Muscle of arm (tissue), 14 donors: ENCODE data around the gene ZNF350. TPM values are rescaled to one million over a fixed set of nuclear protein-coding genes. Genes with fewer than 3 reads are reported as not detected.
"Not testable (repeated sequence)": the region's sequence is repeated elsewhere in the genome, so short reads cannot be mapped to it uniquely, and the experiment has no call there.

ENCODE experiments used
- DNase-seq: peaks from one replicate; pipeline ENCODE4 v3.0.0-alpha.2; 2013
- long read RNA-seq, 11 donors: transcript quantifications; one replicate each; lab custom pipeline, GENCODE V29; 2026
- polyA plus RNA-seq, 12 donors: library from polyadenylated mRNA; unstranded; fragments of 120-200 nt; gene quantifications; one replicate each; pipeline ENCODE4 v1.2.1, GENCODE V29; 2013; ENCODE audit not compliant: insufficient read length in 12 of 12

ZNF350 gene
- polyA plus RNA-seq, result 10 to 100 TPM in 2 of 12 donors, 1 to 10 TPM in 9, not detected in 1; 4.5 to 12.6 (median 8.1) TPM
- long read RNA-seq, donor 1, transcript ZNF350-201 (5 exons, 2,338 nt), result major isoform, 5 of 5 reads
- long read RNA-seq, donor 1, partial matches to known transcripts, result 0 of 5 reads
- long read RNA-seq, donor 1, other reads (novel, unspliced or antisense), result 0 of 5 reads
- long read RNA-seq, donor 2, partial matches to known transcripts, result 0 of 1 reads
- long read RNA-seq, donor 2, other reads (novel, unspliced or antisense), result 0 of 1 reads
- long read RNA-seq, donor 3, partial matches to known transcripts, result 0 of 2 reads
- long read RNA-seq, donor 3, other reads (novel, unspliced or antisense), result 0 of 2 reads
- long read RNA-seq, donor 4, partial matches to known transcripts, result 0 of 1 reads
- long read RNA-seq, donor 4, other reads (novel, unspliced or antisense), result 0 of 1 reads
- long read RNA-seq, donor 5, partial matches to known transcripts, result 0 of 1 reads
- long read RNA-seq, donor 5, other reads (novel, unspliced or antisense), result 0 of 1 reads
- long read RNA-seq, donor 6, result 0 reads
- long read RNA-seq, donor 7, partial matches to known transcripts, result 0 of 1 reads
- long read RNA-seq, donor 7, other reads (novel, unspliced or antisense), result 0 of 1 reads
- long read RNA-seq, donor 8, partial matches to known transcripts, result 0 of 1 reads
- long read RNA-seq, donor 8, other reads (novel, unspliced or antisense), result 0 of 1 reads
- long read RNA-seq, donor 9, result 0 reads
- long read RNA-seq, donor 10, result 0 reads
- long read RNA-seq, donor 11, partial matches to known transcripts, result 0 of 1 reads
- long read RNA-seq, donor 11, other reads (novel, unspliced or antisense), result 0 of 1 reads

- DNase-seq, result peak; percentile 95
These were observed at the start of gene ZNF350 for GRCh38 chr19:51986309-51987291. Gene ZNF350, minus strand, starts transcription at chr19:51986840. Its CDS starts 12,480 bp downstream, at chr19:51974360.

GRCh38 chr19:52034051-52034728, 47.5 kb upstream of the ZNF350 start:
- no peak for DNase-seq

- no peak for DNase-seq
These were observed 42.1 kb upstream of the ZNF350 start for GRCh38 chr19:52028780-52029123.

GRCh38 chr19:52028027-52028779, 41.6 kb upstream of the ZNF350 start, which contains the start of gene ZNF614:
Gene ZNF614, minus strand, starts transcription at chr19:52028379. Its CDS starts 2,634 bp downstream, at chr19:52025745.
- DNase-seq, result peak; percentile 93

DNA sequence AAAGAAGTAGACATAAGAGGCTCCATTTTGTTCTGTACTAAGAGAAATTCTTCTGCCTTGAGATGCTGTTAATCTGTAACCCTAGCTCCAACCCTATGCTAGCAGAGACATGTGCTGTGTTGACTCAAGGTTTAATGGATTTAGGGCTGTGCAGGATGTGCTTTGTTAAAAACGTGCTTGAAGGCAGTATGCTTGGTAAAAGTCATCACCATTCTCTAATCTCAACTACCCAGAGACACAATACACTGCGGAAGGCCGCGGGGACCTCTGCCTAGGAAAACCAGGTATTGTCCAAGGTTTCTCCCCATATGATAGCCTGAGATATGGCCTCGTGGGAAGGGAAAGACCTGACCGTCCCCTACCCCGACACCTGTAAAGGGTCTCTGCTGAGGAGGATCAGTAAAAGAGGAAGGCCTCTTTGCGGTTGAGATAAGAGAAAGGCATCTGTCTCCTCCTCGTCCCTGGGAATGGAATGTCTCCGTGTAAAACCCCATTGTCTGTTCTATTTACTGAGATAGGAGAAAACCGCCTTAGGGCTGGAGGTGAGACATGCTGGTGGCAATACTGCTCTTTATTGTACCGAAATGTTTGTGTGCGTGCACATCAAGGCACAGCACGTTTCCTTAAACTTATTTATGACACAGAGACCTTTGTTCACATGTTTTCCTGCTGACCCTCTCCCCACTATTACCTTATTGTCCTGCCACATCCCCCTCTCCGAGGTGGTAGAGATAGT, 39.8 kb upstream of the ZNF350 start:
- DNase-seq, result not testable (repeated sequence)

DNA sequence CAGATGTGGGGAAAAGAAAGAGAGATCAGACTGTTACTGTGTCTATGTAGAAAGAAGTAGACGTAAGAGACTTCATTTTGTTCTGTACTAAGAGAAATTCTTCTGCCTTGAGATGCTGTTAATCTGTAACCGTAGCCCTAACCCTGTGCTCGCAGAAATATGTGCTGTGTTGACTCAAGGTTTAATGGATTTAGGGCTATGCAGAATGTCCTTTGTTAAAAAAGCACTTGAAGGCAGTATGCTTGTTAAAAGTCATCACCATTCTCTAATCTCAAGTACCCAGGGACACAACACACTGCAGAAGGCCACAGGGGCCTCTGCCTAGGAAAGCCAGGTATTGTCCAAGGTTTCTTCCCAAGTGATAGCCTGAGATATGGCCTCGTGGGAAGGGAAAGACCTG, 37.8 kb upstream of the ZNF350 start:
- DNase-seq, result not testable (repeated sequence)

GRCh38 chr19:52022193-52022592, 35.6 kb upstream of the ZNF350 start:
- no peak for DNase-seq

- DNase-seq, result no peak
These were observed 33.9 kb upstream of the ZNF350 start for GRCh38 chr19:52020506-52020905.

- DNase-seq, result no peak
These were observed 24.0 kb upstream of the ZNF350 start for GRCh38 chr19:52010674-52011073.

DNA sequence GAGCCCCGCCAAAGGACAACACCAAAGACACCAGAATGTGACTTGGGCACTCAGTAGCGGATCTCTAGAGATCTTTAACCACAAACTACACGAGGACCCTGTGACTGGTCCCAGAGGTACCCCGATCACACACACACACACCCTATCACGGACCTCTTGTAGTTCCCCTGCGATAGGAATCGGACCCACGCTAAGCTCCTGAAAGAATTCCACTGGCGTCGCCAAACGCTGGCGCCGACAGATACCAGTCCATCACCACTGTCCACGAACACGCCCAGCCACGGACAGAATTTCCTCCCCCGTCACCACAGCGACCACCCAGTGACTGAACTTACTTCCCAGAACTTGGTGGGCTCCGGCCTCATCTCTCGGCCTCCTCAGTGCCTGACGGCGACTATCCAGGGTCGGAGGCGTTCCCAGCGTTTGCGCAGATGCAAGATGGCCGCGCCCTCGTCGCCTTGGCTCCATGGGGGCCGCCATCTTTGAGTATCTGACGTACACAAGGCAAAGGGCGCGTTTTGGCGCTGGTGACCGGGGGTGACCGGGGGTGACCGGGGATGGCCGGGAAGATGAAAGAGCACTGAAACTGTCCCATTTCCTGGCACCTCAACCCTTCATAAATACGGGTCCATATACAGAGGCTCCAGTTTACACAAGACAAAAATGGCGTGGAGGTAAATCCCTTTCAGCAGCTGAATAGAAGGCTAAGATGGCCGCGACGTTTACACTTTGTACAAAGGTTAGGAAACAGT, 21.3 kb upstream of the ZNF350 start, which contains the start of gene ZNF615:
ZNF615 (minus strand) TSS at position 406 of the 752 bp plus-strand sequence. CDS start 4,500 bp downstream, outside the sequence.
- peak; percentile 96 for DNase-seq

- peak; percentile 19 for DNase-seq
These were observed 20.8 kb upstream of the ZNF350 start for GRCh38 chr19:52007451-52007805.

DNA sequence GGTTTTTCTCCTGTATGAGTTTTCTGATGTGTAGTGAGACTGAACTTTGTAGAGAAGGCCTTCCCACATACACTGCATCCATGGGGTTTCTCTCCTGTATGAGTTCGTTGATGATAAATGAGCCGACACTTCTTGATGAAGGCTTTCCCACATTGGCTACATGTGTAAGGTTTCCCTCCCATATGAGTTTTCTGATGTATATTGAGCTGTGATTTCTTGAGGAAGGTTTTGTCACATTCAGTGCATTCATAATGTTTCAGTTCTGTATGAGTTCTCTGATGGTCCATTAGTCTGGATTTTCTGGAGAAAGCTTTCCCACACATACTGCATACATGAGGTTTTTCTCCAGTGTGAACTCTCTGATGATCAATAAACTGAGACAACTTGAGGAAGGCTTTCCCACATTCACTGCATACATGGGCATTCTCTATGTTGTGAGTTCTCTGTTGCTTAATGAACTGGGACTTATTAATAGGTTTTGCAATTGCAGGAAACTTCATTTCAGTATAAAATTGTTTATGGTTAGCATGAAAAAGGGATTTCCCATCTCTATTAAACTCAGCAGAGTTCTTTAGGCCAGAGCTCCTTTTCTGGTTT, 7.5 kb upstream of the ZNF350 start:
- DNase-seq, result no peak

- no peak for DNase-seq
These were observed 6.8 kb upstream of the ZNF350 start for GRCh38 chr19:51993422-51993821.

DNA sequence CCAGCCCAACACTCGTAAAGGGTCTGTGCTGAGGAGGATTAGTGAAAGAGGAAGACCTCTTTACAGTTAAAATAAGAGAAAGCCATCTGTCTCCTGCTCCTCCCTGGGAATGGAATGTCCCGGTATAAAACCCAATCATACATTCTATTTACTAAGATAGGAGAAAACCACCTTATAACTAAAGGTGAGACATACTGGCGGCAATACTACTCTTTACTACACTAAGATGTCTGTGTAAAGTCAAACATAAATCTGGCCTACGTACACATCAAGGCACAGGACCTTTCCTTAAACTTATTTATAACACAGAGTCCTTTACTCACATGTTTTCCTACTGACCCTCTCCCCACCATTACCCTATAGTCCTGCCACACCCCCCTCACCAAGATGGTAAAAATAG, 3.3 kb downstream of the ZNF350 start:
- no peak for DNase-seq

DNA sequence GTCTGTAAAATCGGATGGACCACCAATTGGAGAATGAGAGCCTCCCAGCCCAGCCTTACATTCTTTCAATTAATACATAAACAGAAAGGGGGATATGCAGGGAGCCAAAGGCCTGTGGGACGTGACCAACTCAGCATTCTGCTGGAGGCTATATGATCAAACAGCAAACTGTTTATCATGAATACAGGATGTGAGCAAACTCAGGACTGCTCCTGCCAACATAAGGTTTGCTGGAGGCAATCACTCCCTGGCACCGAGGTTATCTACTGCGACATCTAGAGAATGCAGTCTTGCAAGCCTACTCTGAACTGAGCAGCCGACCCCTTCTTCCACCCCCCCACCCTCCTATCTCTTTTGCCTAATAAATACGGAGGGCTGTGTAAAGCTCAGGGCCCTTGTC, 5.7 kb downstream of the ZNF350 start:
- not testable (repeated sequence) for DNase-seq

- DNase-seq, result no peak
These were observed 6.4 kb downstream of the ZNF350 start for GRCh38 chr19:51980116-51980736.

- DNase-seq, result no peak
These were observed 7.8 kb downstream of the ZNF350 start for GRCh38 chr19:51978882-51979281.

- DNase-seq, result no peak
These were observed 9.3 kb downstream of the ZNF350 start for GRCh38 chr19:51977346-51977745.
